ENCODE data around the gene CEP97. TPM values are rescaled to one million over a fixed set of nuclear protein-coding genes. Genes with fewer than 3 reads are reported as not detected.

CEP97 gene
- total and polyA plus RNA-seq, 9 of the 15 experiments (the other 6 are each of a cell fraction or from before 2014, with no cell fraction given): 2.0 to 10.1 (median 4.3) TPM

DNA sequence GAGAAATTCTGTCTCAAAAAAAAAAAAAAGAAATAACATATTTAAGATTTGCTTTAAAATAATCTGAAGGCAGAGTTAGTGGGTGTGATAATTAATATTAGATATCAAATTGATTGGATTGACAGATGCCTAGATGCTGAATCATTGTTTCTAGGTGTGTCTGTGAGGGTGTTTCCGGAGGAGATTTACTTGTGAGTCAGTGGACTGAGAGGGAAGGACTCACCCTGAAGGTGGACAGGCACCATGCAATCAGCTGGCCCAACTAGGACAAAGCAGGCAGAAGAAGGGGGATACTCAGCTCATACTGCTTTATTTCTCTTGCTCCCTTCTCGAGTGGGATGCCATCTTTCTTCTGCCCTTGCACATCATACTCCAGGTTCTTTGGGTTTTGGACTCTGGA lies 21.2 kb upstream of the CEP97 start (continued):
- TF ChIP-seq, protein P1, sequence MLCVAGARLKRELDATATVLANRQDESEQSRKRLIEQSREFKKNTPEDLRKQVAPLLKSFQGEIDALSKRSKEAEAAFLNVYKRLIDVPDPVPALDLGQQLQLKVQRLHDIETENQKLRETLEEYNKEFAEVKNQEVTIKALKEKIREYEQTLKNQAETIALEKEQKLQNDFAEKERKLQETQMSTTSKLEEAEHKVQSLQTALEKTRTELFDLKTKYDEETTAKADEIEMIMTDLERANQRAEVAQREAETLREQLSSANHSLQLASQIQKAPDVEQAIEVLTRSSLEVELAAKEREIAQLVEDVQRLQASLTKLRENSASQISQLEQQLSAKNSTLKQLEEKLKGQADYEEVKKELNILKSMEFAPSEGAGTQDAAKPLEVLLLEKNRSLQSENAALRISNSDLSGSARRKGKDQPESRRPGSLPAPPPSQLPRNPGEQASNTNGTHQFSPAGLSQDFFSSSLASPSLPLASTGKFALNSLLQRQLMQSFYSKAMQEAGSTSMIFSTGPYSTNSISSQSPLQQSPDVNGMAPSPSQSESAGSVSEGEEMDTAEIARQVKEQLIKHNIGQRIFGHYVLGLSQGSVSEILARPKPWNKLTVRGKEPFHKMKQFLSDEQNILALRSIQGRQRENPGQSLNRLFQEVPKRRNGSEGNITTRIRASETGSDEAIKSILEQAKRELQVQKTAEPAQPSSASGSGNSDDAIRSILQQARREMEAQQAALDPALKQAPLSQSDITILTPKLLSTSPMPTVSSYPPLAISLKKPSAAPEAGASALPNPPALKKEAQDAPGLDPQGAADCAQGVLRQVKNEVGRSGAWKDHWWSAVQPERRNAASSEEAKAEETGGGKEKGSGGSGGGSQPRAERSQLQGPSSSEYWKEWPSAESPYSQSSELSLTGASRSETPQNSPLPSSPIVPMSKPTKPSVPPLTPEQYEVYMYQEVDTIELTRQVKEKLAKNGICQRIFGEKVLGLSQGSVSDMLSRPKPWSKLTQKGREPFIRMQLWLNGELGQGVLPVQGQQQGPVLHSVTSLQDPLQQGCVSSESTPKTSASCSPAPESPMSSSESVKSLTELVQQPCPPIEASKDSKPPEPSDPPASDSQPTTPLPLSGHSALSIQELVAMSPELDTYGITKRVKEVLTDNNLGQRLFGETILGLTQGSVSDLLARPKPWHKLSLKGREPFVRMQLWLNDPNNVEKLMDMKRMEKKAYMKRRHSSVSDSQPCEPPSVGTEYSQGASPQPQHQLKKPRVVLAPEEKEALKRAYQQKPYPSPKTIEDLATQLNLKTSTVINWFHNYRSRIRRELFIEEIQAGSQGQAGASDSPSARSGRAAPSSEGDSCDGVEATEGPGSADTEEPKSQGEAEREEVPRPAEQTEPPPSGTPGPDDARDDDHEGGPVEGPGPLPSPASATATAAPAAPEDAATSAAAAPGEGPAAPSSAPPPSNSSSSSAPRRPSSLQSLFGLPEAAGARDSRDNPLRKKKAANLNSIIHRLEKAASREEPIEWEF (CRISPR knock-in tag; IDR thresholded peaks at IDR 0.05): no peak
- TF ChIP-seq FOXA1 (IDR thresholded peaks at IDR 0.05; ENCODE audit: borderline replicate concordance) (no peak), ZFX (CRISPR knock-in tag; IDR thresholded peaks at IDR 0.05) (no peak), ESRRB (CRISPR knock-in tag; IDR thresholded peaks at IDR 0.05; ENCODE audit: borderline replicate concordance) (no peak), LARP7 (IDR thresholded peaks at IDR 0.05) (no peak), MEIS2 (IDR thresholded peaks at IDR 0.05; ENCODE audit: partially characterized antibody) (peak; percentile 11), ZNF316 (IDR thresholded peaks at IDR 0.05) (peak; percentile 43; the same call in 1 of the 2 replicates), MTA3 (IDR thresholded peaks at IDR 0.05; ENCODE audit: borderline replicate concordance) (no peak), SAFB2 (IDR thresholded peaks at IDR 0.05; ENCODE audit: borderline replicate concordance, low read depth, low read length, severe bottlenecking) (no peak), TRIM28 (IDR thresholded peaks at IDR 0.05) (no peak), POLR2AphosphoS5 (IDR thresholded peaks at IDR 0.05; ENCODE audit: control insufficient read depth, insufficient read depth, low read depth, low read length) (no peak)
- TF ChIP-seq, protein P2, sequence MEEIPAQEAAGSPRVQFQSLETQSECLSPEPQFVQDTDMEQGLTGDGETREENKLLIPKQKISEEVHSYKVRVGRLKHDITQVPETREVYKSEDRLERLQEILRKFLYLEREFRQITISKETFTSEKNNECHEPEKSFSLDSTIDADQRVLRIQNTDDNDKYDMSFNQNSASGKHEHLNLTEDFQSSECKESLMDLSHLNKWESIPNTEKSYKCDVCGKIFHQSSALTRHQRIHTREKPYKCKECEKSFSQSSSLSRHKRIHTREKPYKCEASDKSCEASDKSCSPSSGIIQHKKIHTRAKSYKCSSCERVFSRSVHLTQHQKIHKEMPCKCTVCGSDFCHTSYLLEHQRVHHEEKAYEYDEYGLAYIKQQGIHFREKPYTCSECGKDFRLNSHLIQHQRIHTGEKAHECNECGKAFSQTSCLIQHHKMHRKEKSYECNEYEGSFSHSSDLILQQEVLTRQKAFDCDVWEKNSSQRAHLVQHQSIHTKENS (CRISPR knock-in tag; IDR thresholded peaks at IDR 0.05): no peak
- TF ChIP-seq, protein P3, sequence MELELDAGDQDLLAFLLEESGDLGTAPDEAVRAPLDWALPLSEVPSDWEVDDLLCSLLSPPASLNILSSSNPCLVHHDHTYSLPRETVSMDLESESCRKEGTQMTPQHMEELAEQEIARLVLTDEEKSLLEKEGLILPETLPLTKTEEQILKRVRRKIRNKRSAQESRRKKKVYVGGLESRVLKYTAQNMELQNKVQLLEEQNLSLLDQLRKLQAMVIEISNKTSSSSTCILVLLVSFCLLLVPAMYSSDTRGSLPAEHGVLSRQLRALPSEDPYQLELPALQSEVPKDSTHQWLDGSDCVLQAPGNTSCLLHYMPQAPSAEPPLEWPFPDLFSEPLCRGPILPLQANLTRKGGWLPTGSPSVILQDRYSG (tag; conservative IDR thresholded peaks at IDR 0.05; ENCODE audit: low read depth): no peak
- TF ChIP-seq, protein P4, sequence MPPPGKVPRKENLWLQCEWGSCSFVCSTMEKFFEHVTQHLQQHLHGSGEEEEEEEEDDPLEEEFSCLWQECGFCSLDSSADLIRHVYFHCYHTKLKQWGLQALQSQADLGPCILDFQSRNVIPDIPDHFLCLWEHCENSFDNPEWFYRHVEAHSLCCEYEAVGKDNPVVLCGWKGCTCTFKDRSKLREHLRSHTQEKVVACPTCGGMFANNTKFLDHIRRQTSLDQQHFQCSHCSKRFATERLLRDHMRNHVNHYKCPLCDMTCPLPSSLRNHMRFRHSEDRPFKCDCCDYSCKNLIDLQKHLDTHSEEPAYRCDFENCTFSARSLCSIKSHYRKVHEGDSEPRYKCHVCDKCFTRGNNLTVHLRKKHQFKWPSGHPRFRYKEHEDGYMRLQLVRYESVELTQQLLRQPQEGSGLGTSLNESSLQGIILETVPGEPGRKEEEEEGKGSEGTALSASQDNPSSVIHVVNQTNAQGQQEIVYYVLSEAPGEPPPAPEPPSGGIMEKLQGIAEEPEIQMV (tag; conservative IDR thresholded peaks at IDR 0.05; ENCODE audit: low read depth): no peak
- TF ChIP-seq, protein P5, sequence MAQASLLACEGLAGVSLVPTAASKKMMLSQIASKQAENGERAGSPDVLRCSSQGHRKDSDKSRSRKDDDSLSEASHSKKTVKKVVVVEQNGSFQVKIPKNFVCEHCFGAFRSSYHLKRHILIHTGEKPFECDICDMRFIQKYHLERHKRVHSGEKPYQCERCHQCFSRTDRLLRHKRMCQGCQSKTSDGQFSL (CRISPR knock-in tag; IDR thresholded peaks at IDR 0.05): no peak
- TF ChIP-seq, protein P5 (tag; IDR thresholded peaks at IDR 0.05): no peak
- TF ChIP-seq, protein P6, sequence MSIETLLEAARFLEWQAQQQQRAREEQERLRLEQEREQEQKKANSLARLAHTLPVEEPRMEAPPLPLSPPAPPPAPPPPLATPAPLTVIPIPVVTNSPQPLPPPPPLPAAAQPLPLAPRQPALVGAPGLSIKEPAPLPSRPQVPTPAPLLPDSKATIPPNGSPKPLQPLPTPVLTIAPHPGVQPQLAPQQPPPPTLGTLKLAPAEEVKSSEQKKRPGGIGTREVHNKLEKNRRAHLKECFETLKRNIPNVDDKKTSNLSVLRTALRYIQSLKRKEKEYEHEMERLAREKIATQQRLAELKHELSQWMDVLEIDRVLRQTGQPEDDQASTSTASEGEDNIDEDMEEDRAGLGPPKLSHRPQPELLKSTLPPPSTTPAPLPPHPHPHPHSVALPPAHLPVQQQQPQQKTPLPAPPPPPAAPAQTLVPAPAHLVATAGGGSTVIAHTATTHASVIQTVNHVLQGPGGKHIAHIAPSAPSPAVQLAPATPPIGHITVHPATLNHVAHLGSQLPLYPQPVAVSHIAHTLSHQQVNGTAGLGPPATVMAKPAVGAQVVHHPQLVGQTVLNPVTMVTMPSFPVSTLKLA (conservative IDR thresholded peaks at IDR 0.05): no peak

All from K562 (cell line).